Esophagus mucosa (tissue), 1 donor: ENCODE results near the gene CAMK1D. TPM values are rescaled to one million over a fixed set of nuclear protein-coding genes. Genes with fewer than 3 reads are reported as not detected.

ENCODE experiments used
- ATAC-seq: fragments of 200-7000 bp; cut with Tn5 transposase; one replicate; pipeline ENCODE4 v1.9.1; 2020
- total RNA-seq: library from RNA; stranded (reverse); gene quantifications from one replicate; pipeline ENCODE4 v1.2.4, GENCODE V29; 2023
- donor health status: DM: yes; HTN: yes; CAD: no.

CAMK1D gene
- total RNA-seq, 1 donor from 2014 or later, result 10.7 TPM

DNA sequence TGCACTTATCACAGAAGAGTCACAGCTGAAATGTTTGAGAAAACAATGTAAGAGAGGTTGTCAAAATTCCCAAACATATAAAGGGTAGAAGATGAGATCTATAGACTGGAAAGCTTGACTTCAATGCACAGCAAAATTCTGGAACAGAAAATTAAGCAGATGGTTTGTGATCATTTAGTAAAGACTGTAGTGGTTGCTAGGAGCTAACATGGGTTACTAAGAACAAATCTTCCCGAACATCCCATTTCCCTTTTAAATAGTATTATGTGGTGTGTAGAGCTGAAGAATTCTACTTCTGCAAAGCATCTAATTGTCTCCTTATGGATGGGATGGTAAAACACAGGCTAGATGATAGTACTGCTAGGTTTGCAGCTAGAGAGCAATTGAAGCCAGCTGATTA, 312.3 kb downstream of the CAMK1D start:
- ATAC-seq, result no peak

DNA sequence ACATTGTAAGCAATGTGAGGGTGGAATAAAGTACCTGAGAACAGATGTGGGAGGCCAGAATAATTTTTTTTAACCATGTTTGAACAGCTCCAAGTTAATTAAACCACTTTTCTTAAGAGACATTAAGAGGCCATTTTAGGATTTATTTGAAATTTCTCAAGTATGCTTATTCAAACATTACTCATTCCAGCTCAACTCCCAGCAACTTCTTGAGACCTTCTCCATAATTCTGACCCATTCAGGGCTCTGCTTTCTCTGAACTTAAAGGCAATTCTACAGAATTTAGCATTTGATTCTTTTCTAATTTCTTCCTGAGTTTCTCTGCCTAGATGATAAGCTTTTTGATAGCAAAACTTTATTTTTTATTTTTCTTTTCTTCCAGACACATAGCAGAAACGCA, 314.5 kb downstream of the CAMK1D start:
- ATAC-seq, result no peak

DNA sequence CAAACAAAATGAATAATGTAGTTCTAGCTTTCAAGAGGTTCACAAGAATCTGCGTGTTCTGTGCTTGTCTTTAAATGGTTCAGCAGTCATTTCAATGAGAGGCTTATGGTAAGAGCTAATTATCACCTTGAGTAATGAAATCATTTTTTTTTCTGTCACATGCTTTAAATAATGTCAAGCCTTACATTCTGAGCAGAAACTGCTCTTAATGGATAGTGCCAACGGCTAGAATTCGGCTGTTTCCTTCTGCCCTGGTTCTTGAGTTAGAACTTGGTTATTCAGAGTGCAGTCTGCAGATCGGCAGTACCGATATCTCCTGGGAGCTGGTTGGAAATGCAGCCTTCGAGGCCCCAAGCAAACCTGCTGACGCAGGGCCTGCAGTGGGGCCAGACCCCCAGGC, 316.2 kb downstream of the CAMK1D start:
- ATAC-seq, result no peak

DNA sequence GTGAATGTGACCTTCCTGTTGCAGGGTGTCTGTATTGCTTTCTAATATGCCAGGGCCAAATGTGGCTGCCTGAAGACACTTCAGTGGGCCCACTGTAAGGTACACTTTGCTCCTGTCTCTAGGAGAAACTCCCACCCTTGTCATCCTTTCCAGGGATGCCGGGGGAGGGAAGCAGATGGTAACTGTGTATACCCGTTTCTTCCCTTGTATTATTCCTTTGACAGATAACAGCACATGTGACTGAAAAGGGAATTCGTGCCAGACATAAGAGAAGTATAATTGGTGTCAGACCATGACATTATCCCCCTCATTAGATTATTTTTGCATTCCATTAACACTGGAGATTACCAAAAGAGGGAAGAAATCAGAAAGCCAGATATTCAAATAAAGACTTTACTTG, 317.7 kb downstream of the CAMK1D start:
- ATAC-seq, result no peak

DNA sequence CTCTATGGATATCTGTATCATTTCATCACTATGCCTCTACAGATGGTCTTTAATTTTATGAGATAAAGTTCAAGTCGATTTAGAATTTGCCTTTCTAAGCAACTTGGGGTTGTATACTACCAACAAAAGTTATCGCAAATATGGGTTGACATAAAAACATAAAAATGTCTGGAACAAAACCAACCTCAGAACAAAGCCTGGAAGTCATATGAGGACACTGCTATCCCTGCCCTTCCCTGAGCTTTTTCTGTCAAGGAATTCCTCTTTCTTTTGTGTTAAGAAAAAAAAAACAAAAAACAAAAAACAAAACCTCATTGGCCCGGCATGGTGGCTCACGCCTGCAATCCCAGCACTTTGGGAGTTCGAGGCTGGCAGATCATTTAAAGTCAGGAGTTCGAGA, 319.3 kb downstream of the CAMK1D start:
- no peak for ATAC-seq

DNA sequence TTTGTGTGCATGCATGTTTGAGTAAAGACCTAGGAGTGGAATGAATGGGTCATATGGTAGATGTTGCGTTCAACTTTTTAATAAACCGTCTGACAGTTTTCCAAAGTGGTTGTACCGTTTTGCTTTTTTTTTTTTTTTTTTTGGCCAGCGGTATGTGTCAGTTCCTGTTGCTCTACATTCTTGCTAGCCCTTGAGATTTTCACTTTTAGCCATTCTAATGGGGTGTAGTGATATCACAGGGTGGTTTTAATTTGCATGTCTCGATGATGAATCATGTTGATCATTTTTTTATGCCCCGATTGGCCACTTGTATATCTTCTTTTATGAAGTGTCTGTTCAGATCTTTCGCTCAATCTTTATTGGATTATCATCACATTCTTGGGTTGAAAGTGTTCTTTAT, 320.7 kb downstream of the CAMK1D start:
- ATAC-seq, result no peak

DNA sequence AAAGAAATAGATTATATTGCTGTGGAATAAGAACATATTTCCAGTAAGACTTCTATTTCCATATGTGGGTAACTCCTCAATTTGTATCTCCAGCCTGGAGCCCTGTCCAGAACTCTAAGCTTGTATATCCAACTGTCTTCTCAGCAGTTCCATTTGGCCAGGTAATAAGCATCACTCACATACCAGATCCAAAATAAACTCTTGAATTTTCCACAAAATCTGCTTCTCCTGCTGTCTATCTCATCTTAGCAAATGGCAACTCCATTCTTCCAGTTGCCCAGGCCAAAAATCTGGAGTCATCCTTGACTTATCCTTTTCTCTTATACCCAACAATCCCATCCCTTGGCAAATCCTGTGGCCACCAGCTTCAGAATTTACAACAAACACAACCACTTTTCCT, 325.8 kb downstream of the CAMK1D start:
- no peak for ATAC-seq

DNA sequence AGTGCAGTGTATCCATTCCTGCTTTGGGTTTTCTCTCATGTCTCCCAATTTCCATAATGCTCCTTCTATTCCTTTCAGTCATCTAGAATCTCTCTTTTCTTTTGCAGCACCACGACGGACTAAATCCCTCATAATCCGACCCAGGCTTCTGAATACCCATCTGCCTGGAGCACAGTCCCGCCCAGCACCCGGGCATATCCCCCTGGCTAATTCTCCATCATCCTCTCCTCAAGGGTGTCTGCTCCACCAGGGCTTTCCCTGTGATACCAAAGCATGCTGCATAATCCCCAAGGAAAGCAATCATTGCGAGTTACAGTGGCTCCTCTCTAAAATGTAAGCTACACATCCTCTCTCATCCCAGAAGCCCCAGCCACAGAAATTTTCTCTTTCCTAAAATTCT, 330.3 kb downstream of the CAMK1D start:
- ATAC-seq, result no peak

DNA sequence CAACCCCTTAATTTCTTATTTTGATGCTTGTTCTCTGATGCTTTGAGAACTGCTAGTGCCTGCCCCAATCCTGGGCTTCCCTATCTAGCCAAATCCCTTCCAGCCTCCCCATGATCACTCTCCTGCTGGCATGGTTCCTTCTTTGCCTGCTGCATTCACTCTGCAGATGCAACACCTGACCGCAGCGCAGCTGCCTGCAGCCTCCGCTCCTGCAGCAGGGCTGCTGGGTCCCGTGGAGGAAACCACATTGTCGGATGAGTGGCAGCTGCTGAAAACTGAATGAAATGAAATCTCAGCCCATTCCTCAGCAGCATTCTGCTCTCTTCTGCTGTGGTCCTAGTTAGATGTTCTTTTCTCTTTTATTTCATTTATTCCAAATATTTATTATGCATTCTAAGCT, 331.9 kb downstream of the CAMK1D start:
- no peak for ATAC-seq

DNA sequence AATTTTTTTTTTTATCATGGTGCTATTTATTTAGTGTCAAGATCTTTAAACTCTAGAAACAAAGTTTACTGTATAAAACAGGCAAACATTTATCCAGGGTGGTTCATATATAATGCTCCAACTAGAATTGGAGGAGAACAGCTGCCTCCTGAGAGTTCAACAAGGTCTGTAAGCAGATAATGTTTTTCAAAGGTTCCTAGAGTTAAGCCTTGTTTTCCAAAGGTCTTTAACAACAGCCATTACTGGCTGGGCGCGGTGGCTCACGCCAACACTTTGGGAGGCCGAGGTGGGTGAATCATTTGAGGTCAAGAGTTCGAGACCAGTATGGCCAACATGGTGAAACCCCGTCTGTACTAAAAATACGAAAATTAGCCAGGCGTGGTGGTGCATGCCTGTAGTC, 335.4 kb downstream of the CAMK1D start:
- no peak for ATAC-seq

DNA sequence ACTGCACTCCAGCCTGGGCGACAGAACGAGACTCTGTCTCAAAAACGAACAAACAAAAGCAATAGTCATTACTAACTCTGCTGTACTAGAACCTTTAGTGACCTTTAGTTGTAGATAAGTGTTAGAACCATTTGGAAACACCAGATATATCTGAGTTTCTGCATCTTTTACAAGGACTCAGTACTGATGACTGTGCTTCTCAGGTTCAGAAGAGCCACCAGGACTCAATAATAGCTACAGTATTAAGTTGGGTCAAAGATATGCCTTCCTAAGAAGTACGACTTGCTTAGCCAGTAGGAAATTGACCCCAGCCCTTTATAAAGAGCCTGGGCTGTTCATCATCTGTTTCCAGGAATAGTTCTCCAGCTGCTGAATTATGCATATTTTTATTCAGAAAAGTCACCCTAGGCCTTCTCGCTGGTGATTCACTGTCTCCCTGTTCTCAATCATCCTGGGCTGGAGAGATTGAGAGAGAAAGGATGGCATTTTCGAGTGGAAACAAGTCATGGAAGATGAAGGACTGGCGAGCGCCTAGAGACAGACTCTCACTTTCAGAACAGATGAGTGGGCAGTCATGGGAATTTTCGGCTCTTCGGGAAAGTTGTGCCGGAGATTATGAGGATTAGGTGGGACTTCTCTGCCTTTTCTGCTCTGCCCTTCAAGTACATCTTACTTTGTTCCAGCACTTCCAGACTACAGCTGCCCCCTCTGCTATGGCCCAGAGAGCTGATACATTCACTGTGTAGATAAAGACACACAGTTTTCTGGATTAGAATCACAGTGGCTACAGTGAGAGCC, 336.1 kb downstream of the CAMK1D start:
- ATAC-seq, result no peak

DNA sequence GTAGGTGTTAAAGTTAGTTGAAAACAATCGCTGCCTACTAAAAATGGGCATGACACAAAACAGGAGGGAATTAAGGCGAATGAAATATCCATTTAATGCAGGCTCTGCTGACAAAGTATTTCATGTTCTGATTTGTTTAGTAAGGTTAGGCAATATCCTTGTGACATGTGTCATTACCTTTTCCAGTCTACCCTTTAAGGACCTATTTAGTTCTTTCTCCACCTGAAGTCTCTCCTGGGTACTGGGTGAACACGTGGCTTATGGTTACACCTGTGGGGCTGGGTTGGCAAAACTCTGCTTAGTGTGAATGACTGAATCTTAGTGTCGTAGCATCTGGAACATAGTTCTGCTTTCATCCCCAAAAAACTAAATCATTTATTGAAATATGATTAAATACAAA, 338.6 kb downstream of the CAMK1D start:
- peak; percentile 94 for ATAC-seq

DNA sequence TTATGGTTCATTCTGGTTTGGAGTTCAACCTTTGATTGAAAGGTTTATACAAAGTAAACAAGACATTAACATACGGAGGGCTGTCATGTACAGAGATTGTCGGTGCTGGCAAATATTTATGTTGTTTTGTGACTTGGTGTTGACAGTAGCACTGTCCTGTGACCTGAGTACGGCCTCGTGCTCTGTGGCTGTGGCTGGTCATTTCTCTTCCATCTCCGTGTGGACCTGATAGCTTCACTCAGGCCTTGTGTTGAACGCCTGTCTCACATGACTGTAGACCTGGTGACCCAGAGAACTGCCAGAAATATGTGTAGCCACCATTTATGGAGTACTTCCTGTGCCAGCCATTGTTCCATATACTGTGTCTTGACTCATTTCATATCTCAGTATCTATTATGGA, 340.5 kb downstream of the CAMK1D start:
- ATAC-seq, result no peak

DNA sequence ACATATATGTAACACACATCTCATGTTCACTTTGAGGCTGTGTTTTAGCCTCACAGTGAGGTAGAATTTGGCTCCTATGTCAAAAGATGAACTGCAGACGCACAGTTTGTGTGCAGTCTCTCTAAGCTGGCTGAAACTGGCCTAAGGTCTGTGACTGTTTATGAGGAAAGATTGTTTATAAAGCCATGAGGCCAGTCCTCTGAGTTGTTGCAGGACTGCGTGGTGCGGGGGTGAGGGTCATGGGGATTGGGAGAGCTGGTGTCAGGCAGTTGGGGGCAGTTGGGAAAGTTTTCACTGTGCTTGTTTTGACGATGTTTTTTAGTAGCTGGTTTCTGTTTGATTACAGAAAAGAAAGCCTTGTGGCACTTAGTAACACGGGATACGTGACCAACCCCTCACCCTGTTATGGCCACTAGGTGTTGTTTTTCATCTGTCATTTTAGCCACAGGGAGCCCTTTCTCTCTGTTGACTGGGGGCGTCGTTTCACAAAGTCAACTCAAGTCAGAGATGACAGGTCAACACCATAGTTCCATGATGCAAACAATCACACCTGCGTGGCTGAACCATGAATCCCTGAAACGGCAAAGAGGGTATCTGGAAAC, 341.3 kb downstream of the CAMK1D start:
- no peak for ATAC-seq

DNA sequence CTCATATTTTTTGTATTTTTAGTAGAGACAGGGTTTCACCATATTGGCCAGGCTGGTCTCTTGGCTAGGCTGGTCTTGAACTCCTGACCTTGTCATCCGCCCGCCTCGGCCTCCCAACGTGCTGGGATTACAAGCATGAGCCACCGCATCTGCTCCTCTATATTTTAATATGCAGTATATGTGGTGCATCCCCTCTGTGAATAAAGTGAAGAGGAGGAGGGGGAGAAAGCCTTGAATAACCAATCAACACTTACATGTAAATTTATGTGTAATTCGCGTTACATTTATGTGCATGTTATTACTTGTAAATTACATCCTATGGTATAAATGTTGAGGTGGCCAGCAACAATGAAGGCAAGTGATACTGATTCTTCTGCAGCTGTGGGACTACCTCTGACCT, 342.2 kb downstream of the CAMK1D start:
- no peak for ATAC-seq

DNA sequence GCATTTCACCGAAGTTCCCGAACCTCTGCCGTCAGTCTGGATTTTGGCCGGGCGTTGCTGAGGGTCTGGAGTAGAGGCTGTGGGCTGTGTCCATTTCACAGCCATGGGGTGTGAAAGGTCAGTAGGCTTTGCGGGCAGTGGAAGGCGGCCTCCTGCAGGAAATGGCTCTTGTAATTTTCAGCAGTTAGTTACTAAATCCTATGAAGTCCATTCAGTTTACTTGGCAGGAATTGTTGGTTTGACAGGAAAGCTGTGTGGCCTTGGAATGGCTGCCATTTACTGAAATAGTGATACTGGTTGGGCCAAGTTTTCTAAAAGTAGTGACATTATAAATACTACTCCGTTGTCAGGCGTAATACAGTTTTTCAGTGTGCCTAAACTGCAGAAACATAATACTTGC, 348.4 kb downstream of the CAMK1D start:
- ATAC-seq, result no peak

DNA sequence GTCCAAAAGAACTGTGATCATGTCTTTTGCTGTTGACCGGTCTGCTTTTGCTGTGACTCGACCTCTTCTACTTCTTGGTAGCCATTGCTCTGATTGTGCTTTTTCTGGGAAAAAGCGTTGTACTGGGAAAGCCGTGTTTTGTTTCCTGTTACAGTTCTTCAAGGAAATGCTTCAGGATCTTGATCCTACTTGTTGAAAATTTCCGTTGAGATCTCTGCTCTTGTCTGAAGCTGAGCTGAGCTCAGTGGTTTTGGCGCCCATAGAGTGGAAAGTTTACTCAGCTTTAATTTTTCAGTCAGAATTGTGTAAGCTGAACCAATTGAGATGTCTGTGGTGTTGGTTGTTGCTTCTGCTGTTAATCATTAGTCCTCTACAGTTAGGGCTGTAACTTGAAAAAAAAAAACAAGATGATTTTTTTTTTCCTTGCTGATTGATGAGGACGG, 349.9 kb downstream of the CAMK1D start:
- no peak for ATAC-seq

DNA sequence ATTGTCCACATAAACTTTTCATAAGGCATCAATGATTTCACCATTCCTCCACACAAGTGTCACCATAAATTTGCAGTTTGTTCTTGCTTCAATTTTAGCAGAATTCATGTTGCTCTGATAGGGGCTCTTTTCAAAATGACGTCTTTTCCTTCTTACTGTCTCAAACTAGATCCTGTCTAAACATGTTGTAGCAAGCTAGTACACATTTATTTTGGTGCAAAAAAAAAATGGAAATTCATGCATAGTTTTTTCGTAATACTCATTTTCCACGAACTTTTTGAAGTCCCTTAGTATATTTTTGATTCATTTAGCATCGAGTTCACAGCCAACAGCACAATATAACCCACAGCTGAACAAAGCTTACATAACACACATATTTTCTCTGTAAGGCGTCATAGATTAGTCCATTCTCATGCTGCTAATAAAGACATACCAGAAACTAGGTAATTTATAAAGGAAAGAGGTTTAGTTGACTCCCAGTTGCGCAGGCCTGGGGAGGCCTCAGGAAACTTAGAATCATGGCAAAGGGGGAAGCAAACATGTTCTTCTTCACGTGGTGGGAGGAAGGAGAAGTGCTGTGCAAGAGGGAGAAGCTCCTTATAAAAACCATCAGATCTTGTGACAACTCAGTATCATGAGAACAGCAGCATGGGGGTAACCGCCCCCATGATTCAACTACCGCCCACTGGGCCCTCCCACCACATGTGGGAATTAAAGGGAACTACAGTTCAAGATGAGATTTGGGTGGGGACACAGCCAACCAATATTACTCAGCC, 350.6 kb downstream of the CAMK1D start:
- ATAC-seq, result no peak

DNA sequence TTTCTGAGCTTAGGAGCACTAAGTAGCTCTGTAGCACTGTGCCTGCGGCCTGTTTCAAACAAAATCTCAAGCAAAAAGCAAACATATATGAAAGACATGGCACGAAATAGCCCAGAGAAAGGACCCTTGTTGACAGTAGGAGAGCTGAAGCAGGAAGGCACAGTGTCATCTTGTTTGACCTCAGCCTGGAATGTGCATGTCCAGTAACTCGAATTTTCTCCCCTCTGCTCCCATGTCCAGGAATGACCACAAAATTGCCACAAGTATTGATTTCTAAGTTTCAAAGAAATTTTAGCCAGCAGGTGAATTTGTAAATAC, 351.2 kb downstream of the CAMK1D start:
- no peak for ATAC-seq

DNA sequence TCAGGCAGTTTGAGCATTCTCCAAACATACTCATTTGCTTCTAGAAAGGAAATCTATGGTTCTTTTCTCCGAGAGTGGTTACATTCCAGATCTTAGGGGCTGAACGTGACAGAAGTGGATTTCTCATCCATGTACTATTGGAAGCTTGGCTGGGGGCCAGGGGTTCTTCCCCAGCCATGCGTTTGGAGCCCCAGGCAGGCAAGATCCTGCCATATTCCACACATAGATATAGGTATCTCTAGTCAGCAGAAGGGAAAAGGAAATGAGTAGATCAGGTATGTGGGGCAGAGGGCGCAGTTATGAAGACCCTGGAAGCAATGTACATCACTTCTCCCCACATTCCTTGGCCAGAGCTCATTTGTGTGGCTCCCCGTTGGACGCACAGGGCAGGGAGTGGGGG, 352.3 kb downstream of the CAMK1D start:
- no peak for ATAC-seq

DNA sequence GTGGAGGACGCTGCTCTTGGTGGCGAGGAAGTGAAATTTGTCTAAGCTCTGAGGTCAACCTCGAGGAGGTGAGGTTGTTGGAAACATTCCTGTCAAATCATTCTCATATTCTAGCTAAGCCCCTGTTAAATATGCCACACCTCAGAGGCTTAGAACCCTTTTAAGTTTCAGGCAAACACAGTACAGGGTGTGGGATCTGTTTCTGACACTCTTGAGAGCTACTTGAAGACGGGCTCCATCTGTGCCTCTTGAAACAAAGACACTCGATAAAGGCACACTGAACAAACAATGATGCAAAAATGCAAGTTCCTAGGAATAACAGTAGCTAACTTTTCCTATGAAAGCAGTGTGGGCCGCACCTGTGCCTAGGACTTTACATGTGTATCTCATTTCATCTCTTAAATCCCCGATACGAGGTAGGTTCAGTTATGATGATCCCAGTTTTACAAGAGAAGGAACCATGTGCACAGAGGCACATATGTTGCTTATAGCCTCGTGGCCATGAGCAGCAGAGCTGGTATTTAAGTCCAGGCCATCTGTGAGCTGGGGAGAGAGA, 352.9 kb downstream of the CAMK1D start:
- peak; percentile 75 for ATAC-seq

DNA sequence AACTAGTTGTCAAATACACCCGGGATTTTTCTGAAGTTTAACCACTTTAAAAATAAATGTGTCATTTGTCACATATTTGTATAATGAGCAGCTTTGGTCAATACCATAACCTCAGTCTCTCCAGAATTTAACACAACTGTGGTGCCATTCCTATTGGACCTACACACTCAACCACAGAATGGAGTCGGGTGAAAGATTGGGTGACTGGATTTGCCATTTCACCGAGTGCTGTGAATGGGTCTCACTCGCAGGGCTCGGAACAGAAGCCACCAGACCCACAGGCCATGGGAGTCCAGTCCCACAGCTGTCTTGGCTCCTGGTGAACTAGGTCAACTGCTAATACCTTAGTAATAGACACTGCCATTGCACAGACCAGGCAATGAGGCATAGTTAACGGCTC, 353.8 kb downstream of the CAMK1D start:
- ATAC-seq, result no peak

DNA sequence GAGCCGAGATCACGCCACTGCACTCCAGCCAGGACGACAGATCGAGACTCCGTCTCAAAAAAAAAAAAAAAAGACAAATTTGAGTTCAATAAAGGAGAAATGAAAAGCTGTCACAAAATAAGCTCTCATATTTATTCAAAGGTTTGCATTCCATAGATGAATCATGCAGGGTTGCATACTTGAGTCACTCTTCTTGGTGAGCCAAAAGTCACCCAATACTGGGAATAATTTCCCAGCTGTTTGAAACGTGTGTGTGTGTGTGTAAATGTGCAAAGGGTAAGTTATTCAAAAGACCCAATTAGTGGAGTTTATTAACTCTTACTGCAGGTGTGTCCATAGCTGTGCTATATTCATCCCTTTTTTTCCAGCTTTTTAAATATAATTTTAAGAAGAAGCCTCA, 354.5 kb downstream of the CAMK1D start:
- peak; percentile 53 for ATAC-seq

DNA sequence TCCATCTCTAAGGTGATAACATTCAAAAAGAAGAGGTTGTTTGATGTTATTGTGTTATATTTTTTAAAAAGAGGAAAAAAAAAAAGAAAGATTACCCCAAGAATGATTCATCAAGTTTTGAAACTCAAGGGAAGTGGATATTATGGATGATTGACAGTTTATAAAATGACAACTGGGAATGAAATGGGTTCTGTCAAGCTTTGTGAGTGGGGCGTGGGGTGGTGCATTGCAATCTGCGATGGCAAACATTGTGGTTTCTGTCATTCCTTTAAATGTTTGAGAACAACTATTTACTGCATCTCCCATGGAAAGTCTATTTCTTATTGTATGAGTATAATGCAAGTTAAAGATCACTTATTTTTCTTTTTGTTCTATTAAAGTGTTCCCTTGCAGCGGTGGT, 355.1 kb downstream of the CAMK1D start:
- no peak for ATAC-seq
